Activated CD4-positive, alpha-beta memory T cell treated with anti-CD3 and anti-CD28 coated beads for 36 hours (primary cell): ENCODE measurements around the gene IRAK3. TPM values are rescaled to one million over a fixed set of nuclear protein-coding genes. Genes with fewer than 3 reads are reported as not detected.

ENCODE experiments used
- CTCF ChIA-PET: fragments of 350-600 bp; sonication (Branson Sonifier 250); formaldehyde crosslinking; loops from one replicate; lab custom pipeline; 2021; ENCODE audit warnings: antibody characterized with exemption, inconsistent platforms; lab: Charles Lee
- POLR2A ChIA-PET: fragments of 350-600 bp; sonication (Branson Sonifier 250); formaldehyde crosslinking; loops from one replicate; lab custom pipeline; 2021; ENCODE audit warnings: antibody characterized with exemption; lab: Charles Lee
- DNase-seq: peaks from one replicate; pipeline ENCODE4 v3.0.0-alpha.2; 2020
- H3K27ac Mint-ChIP-seq: one replicate; pipeline ENCODE4 v1.8.0; 2021; ENCODE audit warnings: mixed read lengths
- H3K27me3 Mint-ChIP-seq: one replicate; pipeline ENCODE4 v1.8.0; 2021; ENCODE audit warnings: mixed read lengths
- H3K36me3 Mint-ChIP-seq: one replicate; pipeline ENCODE4 v1.8.0; 2021; ENCODE audit warnings: mixed read lengths
- H3K4me1 Mint-ChIP-seq: one replicate; pipeline ENCODE4 v1.8.0; 2021; ENCODE audit warnings: low read depth, mixed read lengths
- H3K4me3 Mint-ChIP-seq: one replicate; pipeline ENCODE4 v1.8.0; 2021; ENCODE audit warnings: mild to moderate bottlenecking, mixed read lengths
- H3K9me3 Mint-ChIP-seq: one replicate; pipeline ENCODE4 v1.8.0; 2021; ENCODE audit warnings: mixed read lengths
- intact Hi-C: fragments of 100-400 bp; cut with micrococcal nuclease; formaldehyde crosslinking; loops from one replicate; pipeline ENCODE4 v1.15.1; 2023
- total RNA-seq, 2 experiments: library from RNA; stranded (reverse); gene quantifications; one replicate each; pipeline ENCODE4 v1.2.3, GENCODE V29; 2021

IRAK3 gene
- total RNA-seq, 2 experiments from 2014 or later, result 0.45 to 0.46 TPM

GRCh38 chr12:66241061-66242043, 52.3 kb downstream of the IRAK3 start:
- ChIA-PET POLR2A (interaction anchor here (0.6 to 0.7 kb wide), 2 partner anchors 10 to 1038 kb away, joined by 3 to 4 read pairs; no protein-coding TSS in a partner anchor), CTCF (interaction anchor here (1.1 to 1.5 kb wide), 3 partner anchors 28 to 452 kb away, joined by 3 to 4 read pairs (median 3); no protein-coding TSS in a partner anchor)
- Mint-ChIP-seq H3K4me3 (no peak overlapping the region), H3K27me3 (peaks cover 28% of the 10 kb centered on the region), H3K27ac (peak overlapping the region; percentile 55), H3K36me3 (no peaks in the 10 kb centered on the region), H3K9me3 (no peaks in the 10 kb centered on the region), H3K4me1 (no peaks in the 10 kb centered on the region)
- intact Hi-C loops, result no loop called here
- no peak for DNase-seq

GRCh38 chr12:66242311-66242710, 53.3 kb downstream of the IRAK3 start:
- POLR2A ChIA-PET, result interaction anchor here (0.7 kb wide), 1 partner anchor 9 kb away, joined by 4 read pairs; no protein-coding TSS in a partner anchor
- Mint-ChIP-seq H3K9me3 (no peaks in the 10 kb centered on the region), H3K27me3 (peaks cover 19% of the 10 kb centered on the region), H3K4me3 (no peak overlapping the region), H3K27ac (no peak overlapping the region), H3K4me1 (no peaks in the 10 kb centered on the region), H3K36me3 (no peaks in the 10 kb centered on the region)
- CTCF ChIA-PET, result interaction anchor here (1.1 to 1.5 kb wide), 2 partner anchors 27 to 451 kb away, joined by 3 to 4 read pairs; no protein-coding TSS in a partner anchor
- DNase-seq, result no peak
- intact Hi-C loops, result no loop called here

GRCh38 chr12:66243911-66244310, 54.9 kb downstream of the IRAK3 start:
- Mint-ChIP-seq H3K4me1 (no peaks in the 10 kb centered on the region), H3K27ac (no peak overlapping the region), H3K27me3 (peaks cover 13% of the 10 kb centered on the region), H3K36me3 (no peaks in the 10 kb centered on the region), H3K9me3 (no peaks in the 10 kb centered on the region), H3K4me3 (no peak overlapping the region)
- ChIA-PET POLR2A (no interaction called here), CTCF (no interaction called here)
- DNase-seq, result no peak
- intact Hi-C loops, result no loop called here

GRCh38 chr12:66244446-66244845, 55.4 kb downstream of the IRAK3 start:
- no peaks in the 10 kb centered on the region for H3K36me3 Mint-ChIP-seq
- peaks cover 13% of the 10 kb centered on the region for H3K27me3 Mint-ChIP-seq
- H3K27ac Mint-ChIP-seq, result no peak overlapping the region
- intact Hi-C loops, result no loop called here
- no peak overlapping the region for H3K4me3 Mint-ChIP-seq
- no peak for DNase-seq
- no peaks in the 10 kb centered on the region for H3K4me1 Mint-ChIP-seq
- CTCF ChIA-PET, result interaction anchor here (0.7 kb wide), 1 partner anchor 865 kb away, joined by 3 read pairs; no protein-coding TSS in a partner anchor
- POLR2A ChIA-PET, result no interaction called here
- H3K9me3 Mint-ChIP-seq, result no peaks in the 10 kb centered on the region

GRCh38 chr12:66247741-66248140, 58.7 kb downstream of the IRAK3 start:
- Mint-ChIP-seq H3K4me3 (no peak overlapping the region), H3K27me3 (peaks cover 3% of the 10 kb centered on the region), H3K4me1 (no peaks in the 10 kb centered on the region), H3K27ac (no peak overlapping the region), H3K9me3 (no peaks in the 10 kb centered on the region), H3K36me3 (no peaks in the 10 kb centered on the region)
- DNase-seq, result no peak
- CTCF ChIA-PET, result interaction anchor here (1.6 kb wide), 1 partner anchor 161 kb away, joined by 5 read pairs; no protein-coding TSS in a partner anchor
- intact Hi-C loops, result no loop called here
- POLR2A ChIA-PET, result no interaction called here

GRCh38 chr12:66251049-66251448, 62.0 kb downstream of the IRAK3 start:
- Mint-ChIP-seq H3K27me3 (peaks cover 2% of the 10 kb centered on the region), H3K4me1 (no peaks in the 10 kb centered on the region), H3K4me3 (no peak overlapping the region), H3K36me3 (no peaks in the 10 kb centered on the region), H3K27ac (no peak overlapping the region), H3K9me3 (no peaks in the 10 kb centered on the region)
- intact Hi-C loops, result no loop called here
- DNase-seq, result no peak
- ChIA-PET POLR2A (interaction anchor here (0.6 to 0.7 kb wide), 2 partner anchors 9 to 74 kb away, joined by 3 to 4 read pairs; no protein-coding TSS in a partner anchor), CTCF (no interaction called here)

- Mint-ChIP-seq H3K4me1 (no peaks in the 10 kb centered on the region), H3K36me3 (no peaks in the 10 kb centered on the region), H3K27me3 (peaks cover 2% of the 10 kb centered on the region), H3K9me3 (no peaks in the 10 kb centered on the region), H3K4me3 (no peak overlapping the region), H3K27ac (no peak overlapping the region)
- ChIA-PET POLR2A (no interaction called here), CTCF (no interaction called here)
- no peak for DNase-seq
- intact Hi-C loops, result no loop called here
Measured at GRCh38 chr12:66252771-66253170, 63.8 kb downstream of the IRAK3 start.

- no peak for DNase-seq
- Mint-ChIP-seq H3K4me3 (no peak overlapping the region), H3K27ac (no peak overlapping the region), H3K27me3 (peaks cover 2% of the 10 kb centered on the region), H3K36me3 (no peaks in the 10 kb centered on the region), H3K9me3 (no peaks in the 10 kb centered on the region), H3K4me1 (no peaks in the 10 kb centered on the region)
- CTCF ChIA-PET, result no interaction called here
- intact Hi-C loops, result no loop called here
- POLR2A ChIA-PET, result no interaction called here
Measured at GRCh38 chr12:66255737-66256136, 66.7 kb downstream of the IRAK3 start.

GRCh38 chr12:66258011-66258410, 69.0 kb downstream of the IRAK3 start:
- intact Hi-C loops, result no loop called here
- Mint-ChIP-seq H3K4me3 (no peak overlapping the region), H3K9me3 (no peaks in the 10 kb centered on the region), H3K4me1 (no peaks in the 10 kb centered on the region), H3K36me3 (no peaks in the 10 kb centered on the region), H3K27ac (no peak overlapping the region), H3K27me3 (no peaks in the 10 kb centered on the region)
- CTCF ChIA-PET, result no interaction called here
- POLR2A ChIA-PET, result no interaction called here
- no peak for DNase-seq

- H3K27me3 Mint-ChIP-seq, result peaks cover 2% of the 10 kb centered on the region
- no peaks in the 10 kb centered on the region for H3K36me3 Mint-ChIP-seq
- ChIA-PET CTCF (no interaction called here), POLR2A (no interaction called here)
- H3K9me3 Mint-ChIP-seq, result no peaks in the 10 kb centered on the region
- H3K4me1 Mint-ChIP-seq, result no peaks in the 10 kb centered on the region
- no peak for DNase-seq
- H3K27ac Mint-ChIP-seq, result no peak overlapping the region
- no peak overlapping the region for H3K4me3 Mint-ChIP-seq
- intact Hi-C loops, result no loop called here
Measured at GRCh38 chr12:66262737-66263136, 73.7 kb downstream of the IRAK3 start.

GRCh38 chr12:66268562-66268961, 79.5 kb downstream of the IRAK3 start:
- Mint-ChIP-seq H3K9me3 (no peaks in the 10 kb centered on the region), H3K4me3 (no peak overlapping the region), H3K27me3 (peaks cover 2% of the 10 kb centered on the region), H3K36me3 (no peaks in the 10 kb centered on the region), H3K4me1 (peaks cover under 1% of the 10 kb centered on the region), H3K27ac (no peak overlapping the region)
- CTCF ChIA-PET, result interaction anchor here (1.5 to 2.5 kb wide), 3 partner anchors 136 to 425 kb away, joined by 3 to 22 read pairs (median 17); no protein-coding TSS in a partner anchor
- POLR2A ChIA-PET, result no interaction called here
- intact Hi-C loops, result no loop called here
- DNase-seq, result no peak

- Mint-ChIP-seq H3K4me1 (peaks cover 2% of the 10 kb centered on the region), H3K27ac (no peak overlapping the region)
- POLR2A ChIA-PET, result interaction anchor here (0.9 to 1.6 kb wide), 2 partner anchors 33 to 140 kb away, joined by 3 to 9 read pairs; partner anchors contain the start of gene HELB
Measured at GRCh38 chr12:66269142-66269541, 80.1 kb downstream of the IRAK3 start.

More at GRCh38 chr12:66269142-66269541, 80.1 kb downstream of the IRAK3 start:
- Mint-ChIP-seq H3K4me3 (no peak overlapping the region), H3K36me3 (no peaks in the 10 kb centered on the region), H3K27me3 (no peaks in the 10 kb centered on the region), H3K9me3 (no peaks in the 10 kb centered on the region)
- DNase-seq, result no peak
- intact Hi-C loops, result loop anchor here (1.0 kb wide), 1 partner anchor 425 kb away; no protein-coding TSS in a partner anchor
- CTCF ChIA-PET, result interaction anchor here (0.7 to 4.1 kb wide), 21 partner anchors 10 to 427 kb away, joined by 3 to 53 read pairs (median 4); partner anchors contain the start of gene HELB
